SU-DHL-6 (cell line): ENCODE results near the gene SLC25A12.

Source experiments
- H2AFZ ChIP-seq: fragments of 200-600 bp; sonication (generic); 2 replicates; pipeline ENCODE4 v1.6.1; 2014; ENCODE audit warnings: low read depth, mild to moderate bottlenecking, moderate library complexity, mixed read lengths, antibody characterized with exemption, low read length; ENCODE audit not compliant: severe bottlenecking
- H3F3A ChIP-seq: fragments of 200-600 bp; shearing (Covaris generic); 2 replicates; pipeline ENCODE4 v1.6.0; 2016; ENCODE audit warnings: antibody characterized with exemption, mild to moderate bottlenecking; ENCODE audit not compliant: insufficient read depth
- H3K27ac ChIP-seq: fragments of 200-600 bp; sonication (generic); 2 replicates; pipeline ENCODE4 v1.5.1; 2016; ENCODE audit warnings: low read depth, mild to moderate bottlenecking, low read length, moderate library complexity, mixed read lengths
- H3K27me3 ChIP-seq: fragments of 200-600 bp; sonication (generic), shearing (Covaris generic); 2 replicates; pipeline ENCODE4 v1.6.0; 2014; ENCODE audit warnings: mild to moderate bottlenecking, low read length
- H3K36me3 ChIP-seq: fragments of 200-600 bp; sonication (generic); 2 replicates; pipeline ENCODE4 v1.6.1; 2014; ENCODE audit warnings: mild to moderate bottlenecking, low read length, mixed read lengths
- H3K4me2 ChIP-seq: fragments of 300-600, 200-600 bp; shearing (Covaris generic), sonication (generic); 2 replicates; pipeline ENCODE4 v1.6.0; 2014; ENCODE audit warnings: low read length, low read depth, mild to moderate bottlenecking; ENCODE audit not compliant: poor library complexity, severe bottlenecking
- H3K4me3 ChIP-seq: fragments of 200-600 bp; sonication (generic); 2 replicates; pipeline ENCODE4 v1.5.1; 2014; ENCODE audit warnings: antibody characterized with exemption, low read length, mild to moderate bottlenecking, mixed read lengths; ENCODE audit not compliant: insufficient read depth, poor library complexity, severe bottlenecking
- H3K79me2 ChIP-seq: fragments of 200-600 bp; sonication (generic); 2 replicates; pipeline ENCODE4 v1.6.1; 2014; ENCODE audit warnings: mild to moderate bottlenecking, low read length, moderate library complexity; ENCODE audit not compliant: insufficient read depth
- H3K9ac ChIP-seq: fragments of 200-600 bp; sonication (generic); 2 replicates; pipeline ENCODE4 v1.7.0; 2014; ENCODE audit warnings: mild to moderate bottlenecking, low read length
- H3K9me2 ChIP-seq: fragments of 200-600 bp; sonication (generic); replicated peaks from 2 replicates; pipeline ENCODE4 v1.6.1; 2014; ENCODE audit warnings: low read length; ENCODE audit not compliant: insufficient read depth
- H3K9me3 ChIP-seq: fragments of 200-600 bp; sonication (generic); 2 replicates; pipeline ENCODE4 v1.6.1; 2014; ENCODE audit warnings: low read length, mixed read lengths; ENCODE audit not compliant: insufficient read depth
- H4K20me1 ChIP-seq: fragments of 200-600 bp; sonication (generic); 2 replicates; pipeline ENCODE4 v1.6.1; 2014; ENCODE audit warnings: low read depth, mild to moderate bottlenecking, antibody characterized with exemption, low read length, moderate library complexity, mixed read lengths
- CTCF ChIP-seq: fragments of 200-600 bp; sonication (generic); IDR thresholded peaks from one replicate; pipeline ENCODE4 v1.5.1; 2017; ENCODE audit warnings: antibody characterized with exemption, mild to moderate bottlenecking, low read length, moderate library complexity; ENCODE audit not compliant: insufficient read depth, poor library complexity, severe bottlenecking
- EZH2phosphoT487 ChIP-seq: fragments of 200-600 bp; sonication (generic), shearing (Covaris generic); conservative IDR thresholded peaks from 2 replicates; pipeline ENCODE4 v1.6.1; 2018; ENCODE audit warnings: mild to moderate bottlenecking, antibody characterized with exemption, low read length, moderate library complexity, mixed read lengths

Gene SLC25A12

GRCh38 chr2:171889333-171889732 lies 4.7 kb downstream of the SLC25A12 start:
- no peak overlapping the region for H3K9ac ChIP-seq

GRCh38 chr2:171883275-171883893 lies 10.7 kb downstream of the SLC25A12 start:
- Histone ChIP-seq H3K27ac (no peak overlapping the region), H3K9ac (no peak overlapping the region), H3K36me3 (no peaks in the 10 kb centered on the region), H3F3A (no peaks in the 10 kb centered on the region), H3K27me3 (no peaks in the 10 kb centered on the region), H3K4me2 (no peak overlapping the region), H3K4me3 (no peak overlapping the region), H3K79me2 (peaks cover 82% of the 10 kb centered on the region), H3K9me3 (no peaks in the 10 kb centered on the region), H4K20me1 (0 out of 2 replicates have a peak, but pooled peaks cover 6% of the 10 kb centered on the region), H2AFZ (no peak overlapping the region), H3K9me2 (no peaks in the 10 kb centered on the region)
- TF ChIP-seq EZH2phosphoT487 (no peak), CTCF (no peak)

More at GRCh38 chr2:171889333-171889732, 4.7 kb downstream of the SLC25A12 start:
- Histone ChIP-seq H3K9me2 (no peaks in the 10 kb centered on the region), H3K9me3 (no peaks in the 10 kb centered on the region), H3K79me2 (peaks cover 81% of the 10 kb centered on the region), H4K20me1 (no peaks in the 10 kb centered on the region), H3F3A (no peaks in the 10 kb centered on the region), H3K4me2 (no peak overlapping the region), H3K27ac (no peak overlapping the region), H3K36me3 (peaks cover 10% of the 10 kb centered on the region; the same call in 1 of the 2 replicates), H3K4me3 (no peak overlapping the region), H3K27me3 (no peaks in the 10 kb centered on the region), H2AFZ (no peak overlapping the region)
- TF ChIP-seq CTCF (no peak), EZH2phosphoT487 (no peak)

GRCh38 chr2:171882089-171882769 lies 11.8 kb downstream of the SLC25A12 start:
- TF ChIP-seq CTCF, result no peak
- TF ChIP-seq EZH2phosphoT487, result no peak
- Histone ChIP-seq H3K36me3 (no peaks in the 10 kb centered on the region), H3K79me2 (peaks cover 85% of the 10 kb centered on the region), H3K9ac (no peak overlapping the region), H3K9me2 (no peaks in the 10 kb centered on the region), H3K27me3 (no peaks in the 10 kb centered on the region), H3F3A (no peaks in the 10 kb centered on the region), H2AFZ (no peak overlapping the region), H4K20me1 (0 out of 2 replicates have a peak, but pooled peaks cover 6% of the 10 kb centered on the region), H3K27ac (no peak overlapping the region), H3K4me2 (no peak overlapping the region), H3K4me3 (no peak overlapping the region), H3K9me3 (no peaks in the 10 kb centered on the region)
